Stimulated activated CD8-positive, alpha-beta memory T cell treated with anti-CD3 and anti-CD28 coated beads, Interleukin-15, amount 100 ng/mL, for 48 hours (primary cell): ENCODE data around the gene MOV10L1.
"Not testable (repeated sequence)": the region's sequence is repeated elsewhere in the genome, so short reads cannot be mapped to it uniquely, and the experiment has no call there.

Experiments used
- DNase-seq, 2 donors: peaks; one replicate each; pipeline ENCODE4 v3.0.0-alpha.2; 2020; ENCODE audit warnings: low read depth in 2 of 2

MOV10L1 gene

DNA sequence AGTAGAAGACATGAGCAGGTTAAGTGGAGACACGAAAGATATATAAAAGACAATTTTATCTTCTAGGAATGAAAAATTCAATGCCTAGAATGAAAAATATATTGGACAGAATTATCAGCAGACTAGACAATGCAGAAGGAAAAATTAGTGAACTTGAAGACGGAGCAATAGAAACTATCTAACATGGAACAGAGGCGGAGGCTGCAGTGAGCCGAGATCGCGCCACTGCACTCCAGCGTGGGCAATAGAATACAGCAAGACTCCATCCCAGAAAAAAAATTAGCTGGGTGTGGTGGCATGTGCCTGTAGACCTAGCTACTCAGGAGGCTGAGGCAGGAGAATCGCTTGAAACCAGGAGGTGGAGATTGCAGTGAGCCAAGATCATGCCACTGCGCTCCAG lies 47.5 kb downstream of the MOV10L1 start:
- not testable (repeated sequence) for DNase-seq

DNA sequence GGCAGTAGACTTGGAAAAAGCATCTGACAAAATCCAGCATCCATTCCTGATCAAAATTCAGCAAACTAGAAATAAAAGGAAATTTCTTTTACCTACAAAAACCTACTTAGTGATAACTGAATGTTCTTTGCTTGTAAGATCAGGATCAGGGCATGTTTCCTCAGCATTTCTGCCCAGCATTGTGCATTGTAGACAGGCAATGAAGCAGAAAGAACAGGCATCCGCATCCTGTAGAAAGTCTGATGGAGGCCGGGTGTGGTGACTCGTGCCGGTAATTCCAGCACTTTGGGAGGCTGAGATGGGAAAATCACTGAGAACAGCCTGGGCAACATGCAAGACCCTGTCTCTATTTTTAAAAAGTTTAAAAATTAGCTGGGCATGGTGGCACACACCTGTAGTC lies 48.2 kb downstream of the MOV10L1 start:
- DNase-seq, result no peak

DNA sequence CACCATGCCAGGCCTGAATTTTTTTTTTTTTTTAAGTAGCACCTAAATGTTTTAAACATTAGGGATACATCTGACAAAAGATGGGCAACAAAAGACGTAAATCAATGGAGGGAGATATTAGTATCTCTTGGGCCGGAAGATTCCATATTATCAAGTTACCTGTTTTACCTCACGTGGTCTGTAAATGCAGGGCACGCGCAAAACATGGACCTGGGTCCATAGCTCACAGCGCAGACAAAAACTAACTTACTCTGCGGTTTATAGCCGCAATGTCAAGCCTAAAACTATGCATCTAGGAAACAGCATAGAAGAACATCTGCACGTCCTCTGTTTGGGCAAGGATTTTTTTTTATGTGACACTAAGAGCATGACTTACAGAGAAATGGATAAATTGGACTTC lies 49.2 kb downstream of the MOV10L1 start:
- no peak for DNase-seq

DNA sequence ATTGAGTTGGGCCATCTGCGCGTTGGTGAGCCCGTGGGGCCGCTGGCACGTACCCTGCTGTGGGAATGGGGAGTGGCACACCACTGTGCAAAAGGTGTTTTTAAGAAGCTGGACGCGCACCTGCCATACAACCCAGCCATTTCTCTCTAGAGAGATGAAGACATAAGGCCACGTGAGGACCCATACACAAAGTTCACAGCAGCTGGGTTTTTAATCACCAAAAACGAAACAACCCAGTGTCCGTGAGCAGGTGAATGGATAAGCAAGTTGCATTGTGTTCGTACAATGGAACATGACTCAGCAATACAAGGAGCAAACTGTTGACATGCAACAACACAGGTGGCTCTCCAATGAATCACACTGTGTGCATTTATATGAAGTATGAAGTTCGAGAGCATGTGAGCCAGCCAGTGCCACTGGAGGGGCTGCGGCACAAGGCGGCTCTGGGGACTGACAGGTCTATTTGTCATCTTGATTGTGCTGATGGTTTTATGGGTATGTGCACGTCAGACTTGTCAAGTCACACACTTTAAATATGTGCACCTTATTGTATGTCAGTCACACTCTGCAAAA lies 50.1 kb downstream of the MOV10L1 start:
- DNase-seq, result no peak

DNA sequence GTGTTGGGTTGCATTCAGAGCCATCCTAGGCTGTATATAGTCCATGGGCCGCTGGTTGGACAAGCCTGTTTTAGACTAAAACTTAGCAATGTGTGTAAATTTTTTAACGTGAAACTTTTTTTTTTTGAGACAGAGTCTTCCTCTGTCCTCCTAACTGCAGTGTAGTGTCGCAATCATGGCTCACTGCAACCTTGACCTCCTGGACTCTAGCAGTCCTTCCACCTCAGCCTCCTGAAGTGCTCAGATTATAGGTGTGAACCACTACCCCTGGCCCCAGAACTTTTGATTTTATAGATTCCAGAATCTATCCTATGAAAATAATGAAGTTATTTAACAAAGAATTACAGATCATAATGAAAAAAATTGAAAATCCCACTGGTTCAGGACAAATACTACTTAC lies 50.8 kb downstream of the MOV10L1 start:
- no peak for DNase-seq

DNA sequence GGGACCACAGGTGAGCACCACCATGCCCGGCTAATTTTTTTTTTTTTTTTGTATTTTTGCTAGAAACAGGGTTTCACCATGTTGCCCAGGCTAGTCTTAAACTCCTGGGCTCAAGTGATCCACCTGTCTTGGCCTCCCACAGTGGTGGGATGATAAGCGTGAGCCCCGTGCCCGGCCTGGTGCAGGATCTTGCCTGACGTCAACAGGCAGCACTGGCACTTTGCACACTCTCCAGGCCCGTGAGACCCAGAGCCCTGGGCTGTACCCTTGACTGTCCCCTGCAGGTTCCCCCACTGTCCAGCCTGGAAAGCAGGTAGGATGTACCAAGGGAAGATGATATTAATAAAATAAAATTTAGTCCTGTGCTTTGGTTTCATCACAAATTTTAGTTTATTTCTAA lies 51.7 kb downstream of the MOV10L1 start:
- no peak for DNase-seq

DNA sequence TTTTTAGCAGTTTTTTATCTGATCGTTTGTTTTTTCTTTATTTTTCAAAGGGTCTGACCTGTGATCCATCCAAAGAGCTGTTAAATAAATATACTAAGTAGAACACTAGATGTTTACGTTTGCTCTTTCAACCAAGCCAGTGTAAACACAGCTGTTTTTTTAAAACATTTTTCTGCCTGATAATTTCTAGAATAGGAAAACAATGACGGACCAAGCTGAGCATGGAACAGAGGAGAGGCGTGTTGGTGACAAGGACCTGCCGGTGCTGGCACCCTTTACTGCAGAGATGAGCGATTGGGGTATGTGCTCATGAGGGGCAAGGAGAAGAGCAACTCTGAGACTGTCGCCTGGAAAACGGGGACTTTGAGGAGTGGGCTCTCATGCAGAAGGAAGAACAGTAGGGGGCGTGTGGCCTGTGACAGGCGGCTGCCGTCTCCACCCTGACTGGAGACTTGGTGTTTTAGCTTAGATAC lies 52.1 kb downstream of the MOV10L1 start:
- no peak for DNase-seq

DNA sequence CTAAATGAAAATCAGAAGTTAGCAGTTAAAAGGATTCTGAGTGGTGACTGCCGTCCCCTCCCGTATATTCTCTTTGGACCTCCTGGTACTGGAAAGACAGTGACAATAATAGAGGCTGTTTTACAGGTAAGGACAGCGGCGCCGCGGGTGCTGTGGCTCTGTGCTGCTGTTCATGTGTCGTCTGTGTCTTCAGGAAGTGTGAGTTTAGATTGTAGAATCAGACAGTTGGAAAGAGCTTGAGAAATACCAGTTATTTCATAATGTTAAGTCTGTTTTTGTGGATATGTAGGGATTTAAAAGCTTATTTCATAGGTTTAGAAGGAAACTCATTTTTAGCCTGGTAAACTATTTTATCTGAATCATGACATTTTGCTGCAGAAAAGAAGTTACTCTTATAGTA lies 53.3 kb downstream of the MOV10L1 start:
- no peak for DNase-seq

DNA sequence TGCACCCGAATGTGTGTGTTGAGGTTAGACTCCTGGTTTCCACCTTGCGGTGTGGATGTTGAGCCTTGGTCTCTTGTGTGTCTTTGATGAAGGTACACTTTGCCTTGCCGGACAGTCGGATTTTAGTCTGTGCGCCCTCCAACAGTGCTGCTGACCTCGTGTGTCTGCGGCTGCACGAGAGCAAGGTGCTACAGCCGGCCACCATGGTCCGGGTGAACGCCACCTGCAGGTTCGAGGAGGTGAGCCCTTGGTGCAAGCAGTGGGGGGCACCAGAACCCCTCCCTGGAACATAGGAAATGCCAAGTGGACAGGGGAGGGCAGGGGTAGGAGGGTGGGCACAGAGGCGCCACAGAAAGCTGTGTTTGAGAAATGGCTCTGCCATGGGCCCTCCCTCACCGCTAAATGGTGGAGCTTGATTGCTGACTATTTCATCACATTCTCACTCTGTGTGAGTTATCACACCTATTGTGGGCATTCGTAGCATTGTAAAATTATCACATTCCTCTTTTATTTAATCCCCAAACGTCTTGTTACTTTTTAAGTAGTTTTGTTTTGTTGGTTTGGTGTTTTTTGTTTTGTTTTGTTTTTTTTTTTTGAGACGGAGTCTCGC lies 54.3 kb downstream of the MOV10L1 start:
- no peak for DNase-seq

DNA sequence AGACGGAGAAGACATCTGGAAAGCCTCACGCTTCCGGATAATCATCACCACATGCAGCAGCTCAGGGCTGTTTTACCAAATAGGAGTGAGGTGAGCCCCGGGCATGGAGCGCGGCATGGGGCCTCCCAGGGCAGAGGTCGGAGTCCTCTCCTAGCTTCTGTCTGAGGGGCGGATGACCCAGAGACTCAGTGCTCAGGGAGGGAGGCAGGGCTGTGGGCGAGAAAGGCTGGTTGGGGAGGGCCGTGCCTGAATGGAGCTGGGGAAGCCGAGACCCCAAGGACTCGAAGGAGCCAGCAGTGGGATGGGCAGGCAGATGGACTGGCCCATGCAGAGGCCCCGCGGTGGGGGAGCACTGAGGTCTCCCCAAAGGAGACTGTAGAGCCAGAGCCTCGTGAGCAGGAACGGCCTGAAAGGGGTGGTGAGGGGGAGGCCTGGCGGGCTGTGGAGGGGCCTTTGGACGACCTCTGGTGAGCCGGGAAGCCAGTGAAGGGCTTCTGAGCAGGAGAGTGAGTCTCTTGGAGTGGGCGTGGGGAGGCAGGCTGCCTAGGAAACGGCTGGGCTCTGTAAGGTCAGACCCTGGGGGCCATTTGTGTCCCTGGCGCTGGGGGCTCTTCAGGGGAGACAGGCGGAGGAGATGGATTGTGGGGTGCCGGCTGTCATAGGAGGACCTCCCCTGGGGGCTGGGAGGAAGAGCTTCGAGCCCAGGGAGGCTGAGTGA lies 56.1 kb downstream of the MOV10L1 start:
- DNase-seq, result no peak

DNA sequence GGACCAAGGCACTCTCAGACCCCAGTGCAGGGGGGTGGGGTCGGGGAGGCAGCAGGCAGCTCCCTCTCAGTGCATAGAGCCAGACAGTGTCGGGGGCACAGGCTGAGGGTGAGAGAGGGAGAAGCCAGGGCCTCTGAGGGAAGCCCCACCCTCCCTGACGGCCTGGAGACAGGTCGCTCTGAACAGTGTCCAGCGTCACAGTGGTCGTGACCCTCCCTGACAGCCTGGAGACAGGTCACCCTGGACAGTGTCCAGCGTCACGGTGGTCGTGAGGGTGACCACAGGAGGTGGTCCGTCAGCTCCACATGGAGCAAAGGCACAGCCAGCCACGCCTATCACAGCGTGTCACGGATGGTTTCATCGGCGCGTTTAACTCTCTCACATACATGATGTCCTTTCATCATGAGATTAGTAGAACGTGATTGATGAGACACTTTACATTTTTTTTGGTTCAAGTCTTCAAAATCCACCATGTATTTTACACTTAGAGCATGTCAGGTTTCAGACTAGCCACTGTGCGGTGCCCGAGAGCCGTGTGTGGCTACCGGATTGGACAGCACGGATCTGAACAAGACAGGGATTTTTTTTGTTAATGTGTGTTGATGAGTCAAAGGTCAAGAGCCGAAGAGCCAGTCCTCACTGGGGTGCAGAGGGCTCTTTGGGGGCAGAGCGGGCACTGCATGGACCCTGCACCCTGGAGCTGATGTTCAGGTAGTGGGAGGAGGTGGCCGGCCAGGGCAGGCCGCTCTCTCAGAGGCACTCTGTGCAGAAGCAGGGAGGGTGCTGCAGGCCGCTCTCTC lies 56.8 kb downstream of the MOV10L1 start:
- no peak for DNase-seq

DNA sequence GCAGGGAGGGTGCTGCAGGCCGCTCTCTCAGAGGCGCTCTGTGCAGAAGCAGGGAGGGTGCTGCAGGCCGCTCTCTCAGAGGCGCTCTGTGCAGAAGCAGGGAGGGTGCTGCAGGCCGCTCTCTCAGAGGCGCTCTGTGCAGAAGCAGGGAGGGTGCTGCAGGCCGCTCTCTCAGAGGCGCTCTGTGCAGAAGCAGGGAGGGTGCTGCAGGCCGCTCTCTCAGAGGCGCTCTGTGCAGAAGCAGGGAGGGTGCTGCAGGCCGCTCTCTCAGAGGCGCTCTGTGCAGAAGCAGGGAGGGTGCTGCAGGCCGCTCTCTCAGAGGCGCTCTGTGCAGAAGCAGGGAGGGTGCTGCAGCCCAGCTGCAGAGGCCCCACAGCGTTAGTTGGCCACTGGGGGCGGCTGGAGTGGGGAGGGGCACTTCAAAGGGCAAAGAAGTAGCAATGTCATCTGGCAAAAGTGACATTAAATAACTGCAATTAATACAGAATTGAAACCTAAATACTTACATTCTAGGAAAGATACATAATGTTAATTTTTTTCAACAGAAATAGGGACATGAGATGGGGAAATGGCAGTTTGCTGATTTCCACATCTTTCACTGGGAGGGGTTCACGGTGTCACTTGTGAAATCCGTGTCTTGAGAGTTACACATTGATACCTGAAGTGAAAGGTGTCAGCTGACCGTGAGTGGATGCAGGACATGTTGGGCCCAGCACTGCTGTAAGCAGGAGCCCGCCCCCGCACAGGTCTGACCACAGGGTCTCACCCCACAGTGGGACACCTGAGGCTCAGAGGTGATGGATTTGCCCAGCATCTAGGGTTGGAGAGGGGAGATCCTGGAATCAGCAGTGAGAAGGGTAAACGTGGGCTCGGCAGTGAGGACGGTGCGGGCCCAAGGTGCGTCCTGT lies 57.7 kb downstream of the MOV10L1 start:
- not testable (repeated sequence) for DNase-seq

DNA sequence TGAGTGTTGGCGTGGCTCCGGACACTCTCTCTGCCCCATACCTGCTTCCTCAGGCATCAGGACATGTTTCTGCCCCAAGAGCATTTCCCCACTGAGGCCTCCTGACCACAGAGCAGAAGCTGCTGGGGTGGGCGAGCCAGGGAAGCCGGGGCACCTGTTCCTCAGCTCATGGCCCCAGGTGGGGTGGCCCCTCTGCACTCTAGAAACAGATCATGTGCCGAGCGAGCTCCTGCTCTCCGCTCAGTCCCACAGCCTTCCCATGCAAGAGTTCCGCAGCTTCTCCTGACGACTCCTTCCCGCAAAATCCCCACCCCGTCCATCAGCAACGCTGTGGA lies 58.3 kb downstream of the MOV10L1 start:
- no peak for DNase-seq

DNA sequence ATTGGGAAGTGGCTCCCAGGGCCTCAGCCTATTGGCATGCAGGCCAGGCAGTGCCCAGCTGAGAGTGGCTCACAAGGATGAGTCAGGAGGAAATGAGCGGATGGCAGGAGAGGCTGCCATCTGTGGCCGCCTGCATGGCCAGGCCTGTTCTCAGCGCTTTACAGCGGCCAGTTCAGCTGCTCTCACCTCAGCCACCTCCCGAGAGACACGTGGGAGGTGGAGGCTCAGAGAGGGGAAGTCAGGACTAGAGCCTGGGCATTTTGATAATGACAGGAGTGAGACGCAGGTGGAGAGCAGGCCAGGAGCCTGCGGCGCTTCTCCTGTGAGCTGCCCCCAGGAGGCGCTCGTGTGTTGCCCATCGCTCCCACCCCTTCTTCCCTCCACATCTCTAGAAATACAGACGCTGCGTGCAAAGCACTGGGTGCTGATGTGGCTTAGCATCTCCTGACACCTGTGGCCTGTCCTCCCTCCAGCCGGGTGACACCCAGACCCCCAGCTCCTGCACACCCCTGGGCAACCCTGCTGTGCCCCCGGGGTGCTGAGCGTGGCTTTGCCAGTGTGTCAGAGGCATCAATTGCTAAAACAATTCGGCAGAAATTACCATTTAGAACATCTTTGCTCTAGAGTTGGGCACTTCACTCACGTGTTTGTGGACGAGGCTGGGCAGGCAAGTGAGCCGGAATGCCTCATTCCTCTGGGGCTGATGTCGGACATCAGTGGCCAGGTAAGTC lies 59.4 kb downstream of the MOV10L1 start:
- peak; percentile 56 to 61 for DNase-seq

DNA sequence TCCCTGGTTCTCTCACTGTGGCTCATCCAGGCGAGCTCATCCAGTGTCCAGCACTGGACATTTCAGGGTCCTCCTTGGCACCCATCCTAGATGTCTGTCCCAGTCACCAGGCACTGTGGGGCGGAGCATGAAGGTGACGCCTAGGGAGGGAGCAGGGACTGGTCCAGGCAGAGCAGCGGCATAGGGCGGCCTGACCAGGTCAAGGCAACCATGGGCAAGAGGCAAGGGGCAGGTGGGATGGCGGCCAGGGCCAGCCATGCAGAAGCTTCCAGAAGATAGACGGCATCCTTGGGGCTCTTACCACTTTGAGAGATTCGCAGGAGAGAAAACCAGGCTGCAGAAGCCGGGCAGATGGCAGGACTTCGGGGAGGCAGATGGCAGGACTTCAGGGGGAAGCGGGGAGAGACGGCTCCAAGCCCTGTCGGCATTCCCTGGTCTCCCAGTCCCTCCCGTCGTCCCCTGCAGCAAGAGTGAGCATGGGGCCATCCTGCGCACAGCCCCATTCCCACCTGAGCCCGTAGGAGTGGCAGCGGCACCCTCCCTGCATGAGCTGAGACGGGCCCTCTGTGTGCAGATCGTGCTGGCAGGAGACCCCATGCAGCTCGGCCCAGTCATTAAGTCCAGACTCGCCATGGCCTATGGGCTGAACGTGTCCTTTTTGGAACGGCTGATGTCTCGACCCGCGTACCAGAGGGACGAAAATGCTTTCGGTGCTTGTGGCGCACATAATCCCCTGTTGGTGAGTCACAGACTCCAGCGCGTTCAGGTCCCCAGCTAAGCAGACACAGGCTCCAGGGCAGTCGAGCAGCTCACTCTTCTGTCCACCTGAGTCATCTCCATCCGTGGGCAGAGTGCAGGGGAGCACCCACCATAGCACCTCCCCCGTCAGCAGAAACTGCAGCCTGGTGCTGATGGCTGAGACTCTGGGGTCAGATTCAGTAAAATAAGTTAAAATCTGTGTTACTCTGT lies 60.6 kb downstream of the MOV10L1 start:
- no peak for DNase-seq

DNA sequence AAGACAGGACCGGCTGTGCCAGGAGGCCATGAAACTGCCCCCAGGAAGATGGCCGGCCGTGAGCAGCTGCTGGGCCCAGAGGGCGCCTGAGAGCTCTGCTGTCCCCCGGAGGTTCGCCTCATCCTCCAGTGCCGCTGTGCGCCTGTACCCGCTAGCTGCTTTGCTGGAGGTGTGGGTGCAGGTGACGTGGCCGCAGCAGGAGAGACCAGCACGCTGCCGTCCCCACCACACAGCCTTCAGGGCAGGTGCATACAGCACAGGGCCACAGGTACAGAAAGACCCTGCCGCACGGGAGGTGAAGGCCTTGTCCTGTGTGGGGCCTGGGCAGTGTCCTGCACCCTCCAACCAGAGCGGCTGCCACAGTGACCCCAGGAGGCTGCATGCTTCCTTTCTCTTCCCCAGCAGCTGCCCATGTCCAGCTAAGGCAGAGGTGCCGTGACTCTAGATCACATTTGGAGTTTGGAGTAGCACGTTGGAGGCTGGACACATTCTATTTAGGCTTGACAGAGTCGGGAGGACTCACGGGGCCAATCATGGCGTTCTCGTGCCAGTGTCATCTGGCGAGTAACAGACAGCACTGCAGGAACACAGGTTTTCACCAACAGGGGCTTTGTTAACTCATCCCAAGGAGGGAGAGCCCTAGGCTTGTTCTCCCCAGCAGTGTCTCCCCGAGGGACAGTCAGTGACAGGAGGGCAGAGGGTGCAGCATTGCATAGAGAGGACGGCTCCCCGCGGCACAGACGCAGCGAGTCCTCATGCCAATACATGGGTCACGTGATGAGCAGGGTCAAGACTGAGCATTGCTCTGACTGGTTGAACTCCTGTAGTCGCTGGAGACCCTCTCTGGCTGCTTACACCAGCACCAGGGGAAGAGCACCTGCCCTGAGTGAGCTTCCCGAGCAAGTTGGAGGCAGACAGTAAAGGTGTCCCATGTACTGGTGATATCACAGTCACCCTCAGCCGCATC lies 62.0 kb downstream of the MOV10L1 start:
- no peak for DNase-seq

DNA sequence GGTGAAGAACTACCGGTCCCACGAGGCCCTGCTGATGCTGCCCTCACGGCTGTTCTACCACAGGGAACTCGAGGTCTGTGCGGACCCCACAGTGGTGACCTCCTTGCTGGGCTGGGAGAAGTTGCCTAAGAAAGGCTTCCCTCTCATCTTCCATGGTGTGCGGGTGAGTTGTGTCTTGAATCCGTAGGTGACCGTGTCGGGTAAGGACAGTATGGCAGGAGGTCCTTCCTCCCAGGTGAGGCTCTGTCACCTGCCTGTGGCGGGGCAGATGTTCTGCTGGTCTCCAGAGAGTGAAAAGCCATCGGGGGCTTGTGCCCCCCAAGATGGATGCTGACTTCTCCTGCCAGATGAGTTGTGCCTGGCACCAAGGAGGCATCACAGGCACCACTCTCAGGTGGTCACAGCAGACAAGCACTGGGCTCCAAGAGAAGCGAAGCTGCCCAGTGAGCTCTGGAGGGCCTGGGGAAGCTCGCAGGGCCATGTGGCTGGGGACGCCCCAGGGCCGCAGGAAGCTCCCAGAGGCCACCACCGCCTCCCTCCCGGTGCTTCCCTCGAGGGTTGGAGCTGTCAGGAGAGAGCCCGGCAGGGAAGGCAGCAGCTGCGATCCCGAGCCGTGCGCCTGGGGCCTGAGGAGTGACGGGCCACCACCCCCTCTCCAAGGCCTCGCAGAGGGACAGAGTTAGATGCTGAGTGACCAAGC lies 63.4 kb downstream of the MOV10L1 start:
- no peak for DNase-seq

DNA sequence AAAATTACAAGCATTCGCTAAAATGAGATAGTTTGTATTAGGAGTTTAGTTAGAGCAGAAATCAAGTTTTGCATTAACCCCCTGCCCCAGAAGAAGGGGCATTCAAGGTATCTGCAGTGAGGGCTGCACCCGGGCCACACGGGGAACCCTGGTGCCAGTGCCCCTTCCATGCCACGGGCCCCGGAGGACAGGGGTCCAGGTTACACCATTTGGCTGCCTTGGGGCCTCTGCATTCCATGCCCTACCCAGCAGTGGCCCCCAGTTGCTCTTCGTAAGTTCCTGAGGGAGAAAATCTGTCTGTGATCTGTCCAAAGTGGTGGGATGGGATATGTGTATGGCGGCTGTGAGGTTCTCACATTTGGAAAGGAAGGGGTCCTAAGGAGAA lies 63.9 kb downstream of the MOV10L1 start:
- no peak for DNase-seq
